Endothelial cell of umbilical vein (primary cell): Measurements from ENCODE around the gene CCSER1. TPM values are rescaled to one million over a fixed set of nuclear protein-coding genes. Genes with fewer than 3 reads are reported as not detected.

Experiments used
- BruUV-seq: library from RNA; stranded (reverse); fragments of 400-500 nt; replicated peaks from 2 replicates; lab custom pipeline; 2021; lab: Mats Ljungman, UMichigan
- CTCF ChIA-PET: fragments of 300-600, 350-600 bp; sonication (Branson Sonifier 250); formaldehyde crosslinking; loops from one replicate; lab custom pipeline; 2021; ENCODE audit warnings: antibody characterized with exemption, inconsistent platforms; lab: Charles Lee
- POLR2A ChIA-PET: fragments of 300-600, 350-600 bp; sonication (Branson Sonifier 250); formaldehyde crosslinking; loops from one replicate; lab custom pipeline; 2021; ENCODE audit warnings: antibody characterized with exemption, inconsistent platforms; lab: Charles Lee
- DNase-seq: peaks from one replicate; pipeline ENCODE4 v3.0.0-alpha.2; 2011; ENCODE audit warnings: low read depth, low spot score
- FAIRE-seq: peaks from 2 replicates; lab custom pipeline; 2011; peaks lifted over from hg19 to GRCh38; lab: Jason Lieb, UNC
- H2AFZ ChIP-seq: 2 replicates; pipeline ENCODE4 v1.6.0; 2012; ENCODE audit warnings: low read depth, low read length, control low read depth, inconsistent platforms
- H3K27ac ChIP-seq: 2 replicates; pipeline ENCODE4 v1.5.1; 2011; ENCODE audit warnings: low read depth, mild to moderate bottlenecking, control low read depth, low read length, moderate library complexity; ENCODE audit not compliant: insufficient read depth
- H3K27me3 ChIP-seq, 2 experiments: 2 replicates each; pipeline versions ENCODE4 v1.6.0 to v1.6.1; 2011; ENCODE audit warnings: low read length in 2 of 2, mixed read lengths in 1 of 2; ENCODE audit not compliant: control insufficient read depth in 2 of 2, insufficient read depth in 2 of 2
- H3K36me3 ChIP-seq, 2 experiments: 2 replicates in 1 of 2; 3 replicates in 1 of 2; pipeline ENCODE4 v1.5.1; 2011; ENCODE audit warnings: low read length in 2 of 2, mild to moderate bottlenecking in 1 of 2, moderate library complexity in 1 of 2; ENCODE audit not compliant: control insufficient read depth in 2 of 2, insufficient read depth in 2 of 2; ENCODE audit errors: extremely low read depth in 1 of 2
- H3K4me1 ChIP-seq: 3 replicates; pipeline ENCODE4 v1.5.1; 2011; ENCODE audit warnings: mild to moderate bottlenecking, low read length; ENCODE audit not compliant: control insufficient read depth, insufficient read depth; ENCODE audit errors: extremely low read depth
- H3K4me2 ChIP-seq: 2 replicates; pipeline ENCODE4 v1.6.1; 2011; ENCODE audit warnings: low read length, control low read depth, mixed read lengths; ENCODE audit not compliant: insufficient read depth
- H3K4me3 ChIP-seq, 3 experiments: fragments of 200-600 bp in 1 of 3; sonication (generic), shearing (Covaris generic) in 1 of 3; replicated peaks in 1 of 3; 2 replicates each; pipeline ENCODE4 v1.5.1; 2011 to 2016; ENCODE audit warnings: control low read depth in 3 of 3, low read length in 3 of 3, mild to moderate bottlenecking in 2 of 3, inconsistent platforms in 1 of 3, low read depth in 1 of 3, moderate library complexity in 1 of 3; ENCODE audit not compliant: insufficient read depth in 1 of 3
- H3K79me2 ChIP-seq: 2 replicates; pipeline ENCODE4 v1.6.0; 2012; ENCODE audit warnings: low read length, inconsistent platforms; ENCODE audit not compliant: control insufficient read depth, insufficient read depth
- H3K9ac ChIP-seq: replicated peaks from 2 replicates; pipeline ENCODE3; 2011; ENCODE audit warnings: low read length, control low read depth; ENCODE audit not compliant: insufficient read depth; ENCODE audit errors: extremely low read depth
- H3K9me1 ChIP-seq: replicated peaks from 3 replicates; pipeline ENCODE4 v1.6.0; 2011; ENCODE audit warnings: mild to moderate bottlenecking, low read length; ENCODE audit not compliant: control insufficient read depth, insufficient read depth; ENCODE audit errors: extremely low read depth
- H3K9me3 ChIP-seq: replicated peaks from 2 replicates; pipeline ENCODE4 v1.5.1; 2012; ENCODE audit warnings: low read length, inconsistent platforms; ENCODE audit not compliant: control insufficient read depth, insufficient read depth
- H4K20me1 ChIP-seq: replicated peaks from 2 replicates; pipeline ENCODE3; 2011; ENCODE audit warnings: mild to moderate bottlenecking, low read length; ENCODE audit not compliant: control insufficient read depth, insufficient read depth; ENCODE audit errors: extremely low read depth
- CTCF ChIP-seq, 2 donors: IDR thresholded peaks; 1 replicate in 1 of 2; 2 replicates in 1 of 2; pipeline ENCODE4 v1.5.1; 2011; ENCODE audit warnings: low read length in 2 of 2, mild to moderate bottlenecking in 2 of 2, moderate library complexity in 2 of 2, control low read depth in 1 of 2, inconsistent platforms in 1 of 2, low read depth in 1 of 2; ENCODE audit not compliant: insufficient read depth in 1 of 2; ENCODE audit errors: extremely low read depth in 1 of 2
- EZH2 ChIP-seq: IDR thresholded peaks from 2 replicates; pipeline ENCODE4 v1.6.1; 2012; ENCODE audit warnings: borderline replicate concordance, low read depth, mild to moderate bottlenecking, moderate library complexity, low read length, inconsistent platforms; ENCODE audit not compliant: severe bottlenecking
- FOS ChIP-seq: IDR thresholded peaks from 2 replicates; pipeline ENCODE4 v1.6.1; 2011; ENCODE audit warnings: mild to moderate bottlenecking, low read length, moderate library complexity, borderline replicate concordance; ENCODE audit not compliant: insufficient read depth
- GATA2 ChIP-seq: IDR thresholded peaks from 2 replicates; pipeline ENCODE4 v1.7.0; 2011; ENCODE audit warnings: low read depth, mild to moderate bottlenecking, moderate library complexity, mixed read lengths, low read length; ENCODE audit not compliant: insufficient read length, insufficient read depth
- JUN ChIP-seq: IDR thresholded peaks from 2 replicates; pipeline ENCODE4 v1.6.1; 2011; ENCODE audit warnings: borderline replicate concordance, low read depth; ENCODE audit not compliant: insufficient read length, insufficient read depth
- MAX ChIP-seq: IDR thresholded peaks from 2 replicates; pipeline ENCODE4 v1.6.1; 2011; ENCODE audit not compliant: insufficient read depth, insufficient read length
- MYC ChIP-seq: IDR thresholded peaks from one replicate; pipeline ENCODE4 v1.6.1; 2011; ENCODE audit warnings: mild to moderate bottlenecking, low read depth, low read length
- POLR2A ChIP-seq: IDR thresholded peaks from 2 replicates; pipeline ENCODE4 v1.6.1; 2012; ENCODE audit warnings: low read depth, mild to moderate bottlenecking, control low read depth, low read length
- POLR2AphosphoS5 ChIP-seq: IDR thresholded peaks from 2 replicates; pipeline ENCODE4 v1.6.1; 2012; ENCODE audit warnings: low read depth, mild to moderate bottlenecking, control low read depth, low read length, moderate library complexity; ENCODE audit not compliant: insufficient read depth
- dilution Hi-C: fragments of 300-500 bp; cut with MboI; formaldehyde crosslinking; loops from one replicate; pipeline ENCODE4 v1.15.0; 2019; ENCODE audit warnings: low sequenced_read_pairs; ENCODE audit not compliant: extremely low pct_ligation_motif_present
- intact Hi-C: fragments of 100-400 bp; cut with micrococcal nuclease; formaldehyde crosslinking; loops from one replicate; pipeline ENCODE4 v1.10.0; 2022
- polyA plus RNA-seq, 4 experiments: library from polyadenylated mRNA; depleted of rRNA in 3 of 4; stranded (reverse) in 3 of 4; unstranded in 1 of 4; fragments of >200 nt; gene quantifications; 2 replicates each; pipeline versions ENCODE4 v1.2.1 to v1.2.3, GENCODE V29; 2011 to 2012; ENCODE audit warnings: missing spikeins in 1 of 4
- total RNA-seq: library from RNA; stranded (reverse); gene quantifications from 2 replicates; pipeline ENCODE4 v1.2.3, GENCODE V29; 2021

The CCSER1 gene
- total and polyA plus RNA-seq, 2 donors (not counting 3 experiments of a cell fraction or from before 2014, with no cell fraction given), result 0.11 to 1.8 TPM

DNA sequence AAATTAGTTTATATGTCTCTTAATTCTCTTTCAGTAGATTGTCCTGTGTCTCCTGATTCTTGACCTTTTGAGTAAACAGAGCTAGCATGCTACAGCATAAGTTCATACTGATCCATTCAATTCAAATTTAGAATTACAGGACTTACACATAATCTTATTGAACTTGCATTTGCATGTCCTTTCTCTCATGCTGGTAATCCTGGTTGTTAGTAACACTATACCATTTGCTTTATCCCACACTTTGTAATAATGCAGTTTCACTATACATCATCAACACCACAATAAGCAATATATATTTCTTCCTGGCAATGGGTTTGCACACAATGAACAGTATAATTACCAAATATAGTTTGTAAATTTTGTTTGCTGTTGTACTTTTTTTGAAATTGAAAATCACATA, 1239.4 kb downstream of the CCSER1 start:
- ChIA-PET POLR2A (no interaction called here), CTCF (no interaction called here)
- Histone ChIP-seq H3K27me3 (no peaks in the 10 kb centered on the region), H4K20me1 (no peaks in the 10 kb centered on the region), H3K27ac (no peak overlapping the region), H3K4me2 (no peak overlapping the region), H3K4me3 (no peak overlapping the region), H3K79me2 (no peaks in the 10 kb centered on the region), H3K9me1 (no peaks in the 10 kb centered on the region), H3K36me3 (no peaks in the 10 kb centered on the region), H3K4me1 (no peaks in the 10 kb centered on the region), H2AFZ (no peak overlapping the region), H3K9ac (no peak overlapping the region), H3K9me3 (no peaks in the 10 kb centered on the region)
- DNase-seq (no peak), FAIRE-seq (peak; percentile 55)
- TF ChIP-seq MAX (no peak), MYC (no peak), CTCF (IDR thresholded peaks at IDR 0.05; ENCODE audit: extremely low read depth in 1 of 2, insufficient read depth in 1 of 2, low read depth in 1 of 2, low read length in 2 of 2) (no peak), POLR2A (no peak), EZH2 (no peak), POLR2AphosphoS5 (no peak), FOS (no peak), GATA2 (no peak), JUN (no peak)
- intact Hi-C loops (no loop called here), dilution Hi-C loops (no loop called here)
- BruUV-seq, result no TSS peak
